A172 (cell line): Measurements from ENCODE around the gene SP6. TPM values are rescaled to one million over a fixed set of nuclear protein-coding genes. Genes with fewer than 3 reads are reported as not detected.

Source experiments
- DNase-seq: peaks from one replicate; pipeline ENCODE4 v3.0.0-alpha.2; 2015; ENCODE audit warnings: low spot score
- total RNA-seq: library from RNA; depleted of rRNA; stranded (reverse); fragments of >200 nt; shearing (Covaris generic); gene quantifications from 2 replicates; pipeline ENCODE4 v1.2.3, GENCODE V29; 2014

SP6 gene
- total RNA-seq, 1 experiment from 2014 or later: 0.19 TPM

GRCh38 chr17:47856830-47857229 is 5.9 kb upstream of the SP6 start:
- DNase-seq: no peak

- DNase-seq: no peak
Measured at GRCh38 chr17:47855737-47856136, 4.8 kb upstream of the SP6 start.

- no peak for DNase-seq
Measured at GRCh38 chr17:47853616-47854015, 2.7 kb upstream of the SP6 start.

- DNase-seq: no peak
Measured at GRCh38 chr17:47852113-47852949, 1.4 kb upstream of the SP6 start.

- DNase-seq: no peak
Measured at GRCh38 chr17:47851764-47852112, 775 bp upstream of the SP6 start.

GRCh38 chr17:47850373-47850691 is 631 bp downstream of the SP6 start:
- DNase-seq: no peak

GRCh38 chr17:47848198-47848513 is 2.8 kb downstream of the SP6 start:
- no peak for DNase-seq

GRCh38 chr17:47847341-47848197 is 3.4 kb downstream of the SP6 start:
- DNase-seq: no peak

GRCh38 chr17:47846716-47847340 is 4.1 kb downstream of the SP6 start:
- DNase-seq: no peak

GRCh38 chr17:47845716-47846075 is 5.3 kb downstream of the SP6 start:
- DNase-seq: no peak

GRCh38 chr17:47844814-47845715 is 5.9 kb downstream of the SP6 start:
- DNase-seq: no peak

- DNase-seq: no peak
Measured at GRCh38 chr17:47844227-47844626, 6.7 kb downstream of the SP6 start.

GRCh38 chr17:47843391-47843730 is 7.6 kb downstream of the SP6 start:
- DNase-seq: no peak

GRCh38 chr17:47841488-47842291 is 9.3 kb downstream of the SP6 start:
- no peak for DNase-seq

- peak; percentile 78 for DNase-seq
Measured at GRCh38 chr17:47840742-47841487, 10.0 kb downstream of the SP6 start, which contains the start of gene SCRN2. TSS of gene SCRN2 (minus strand) at chr17:47841273. CDS start at chr17:47840843, 430 bp downstream.

GRCh38 chr17:47840001-47840741 is 10.8 kb downstream of the SP6 start:
- DNase-seq: no peak

- no peak for DNase-seq
Measured at GRCh38 chr17:47839071-47839470, 11.9 kb downstream of the SP6 start.

GRCh38 chr17:47838636-47839035 is 12.3 kb downstream of the SP6 start:
- no peak for DNase-seq

- DNase-seq: peak; percentile 89
Measured at GRCh38 chr17:47837401-47838039, 13.4 kb downstream of the SP6 start.
